Right lobe of liver (tissue), 6 donors: ENCODE results near the gene TMEM170B. TPM values are rescaled to one million over a fixed set of nuclear protein-coding genes. Genes with fewer than 3 reads are reported as not detected.

Experiments
- ATAC-seq, 4 donors: fragments of 200-7000 bp; cut with Tn5 transposase; one replicate each; pipeline ENCODE4 v1.9.1; 2020; ENCODE audit warnings: mild to moderate bottlenecking in 4 of 4, moderate library complexity in 4 of 4
- DNase-seq, 3 donors: peaks; one replicate each; pipeline ENCODE4 v3.0.0-alpha.2; 2020
- H3K27ac ChIP-seq, 3 donors: fragments of 200-600 bp; one replicate each; pipeline ENCODE4 v1.8.0; 2022
- H3K27me3 ChIP-seq, 2 donors: fragments of 200-600 bp; one replicate each; pipeline ENCODE4 v1.8.0; 2022
- H3K36me3 ChIP-seq, 4 donors: fragments of 200-600 bp; sonication (generic) in 1 of 4; one replicate each; pipeline versions ENCODE4 v1.5.1 to v1.8.0; 2017 to 2022; ENCODE audit warnings: control low read depth in 1 of 4
- H3K4me1 ChIP-seq, 4 donors: fragments of 200-600 bp; sonication (generic) in 1 of 4; one replicate each; pipeline versions ENCODE4 v1.5.1 to v1.8.0; 2017 to 2022; ENCODE audit warnings: control low read depth in 1 of 4
- H3K4me3 ChIP-seq, 3 donors: fragments of 200-600 bp; one replicate each; pipeline ENCODE4 v1.8.0; 2022
- H3K9me3 ChIP-seq, 4 donors: fragments of 200-600 bp; sonication (generic) in 1 of 4; one replicate each; pipeline versions ENCODE4 v1.5.1 to v1.8.0; 2017 to 2022; ENCODE audit warnings: control low read depth in 1 of 4
- POLR2A ChIP-seq: fragments of 450-650 bp; IDR thresholded peaks from one replicate; pipeline ENCODE4 v1.6.1; 2017; ENCODE audit warnings: antibody characterized with exemption, mild to moderate bottlenecking
- WGBS: methylation state at CpG from one replicate; pipeline ENCODE4 v1.1.6; 2018; ENCODE audit warnings: low coverage, low lambda C conversion rate; ENCODE audit not compliant: insufficient coverage; ENCODE audit errors: missing lambda C conversion rate; 5-methylcytosine and 5-hydroxymethylcytosine counted together
- intact Hi-C, 2 donors: fragments of 100-400 bp; cut with DNase I; formaldehyde crosslinking; loops; one replicate each; pipeline versions ENCODE4 v1.11.2 to v1.14.1; 2022
- total RNA-seq, 6 experiments: library from RNA; depleted of rRNA in 2 of 6; stranded (reverse); fragments of >200 nt in 2 of 6; fragmentation: NEBNext Ultra II Directional in 3 of 6; extraction: Animal tissue kit (Norgen Biotek cat#: 25700) in 3 of 6; gene quantifications; one replicate each; pipeline versions ENCODE4 v1.1.0 to v1.2.4, GENCODE V29; 2016 to 2023
- TF ChIP-seq, protein P1 (sequence below), 4 donors: fragments of 200-600 bp in 3 of 4; fragments of 450-650 bp in 1 of 4; IDR thresholded peaks; one replicate each; pipeline versions ENCODE4 v1.5.1 to v1.8.0; 2016 to 2022; ENCODE audit warnings: antibody characterized with exemption in 4 of 4, mild to moderate bottlenecking in 2 of 4
- donor health status: DM: no; HTN: yes; CAD: no.
- donor health status: DM: no; HTN: no; CAD: no.
- donor health status: DM: no; HTN: no; CAD: no.
- donor health status: DM: no; HTN: yes; CAD: no.
- donor health status: DM: no; HTN: yes; CAD: no.

TMEM170B gene
- total RNA-seq, 6 experiments from 2014 or later, result 3.6 to 6.7 (median 5.0) TPM

DNA sequence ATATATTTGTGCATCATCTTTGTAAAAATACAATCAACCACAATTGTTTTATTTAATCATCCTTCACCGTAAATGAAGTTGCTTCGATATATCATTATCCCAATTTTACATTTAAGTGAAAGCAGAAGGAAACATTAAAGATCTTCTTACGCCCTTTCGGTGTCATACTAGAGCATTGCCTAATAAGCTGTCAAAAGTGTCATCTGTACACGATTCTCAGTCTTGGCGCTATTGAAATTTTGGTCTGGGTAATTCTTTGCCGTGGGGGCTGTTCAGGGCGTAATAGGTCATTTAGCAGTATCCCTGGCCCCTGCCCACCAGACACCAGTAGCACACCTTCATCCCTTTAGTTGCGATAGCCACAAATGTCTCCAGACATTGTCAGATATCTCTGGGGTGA is 40.4 kb upstream of the TMEM170B start:
- intact Hi-C loops, result loop anchor here in 1 of 2 donors (5.0 kb wide), 1 partner anchor 355 kb away; no protein-coding TSS in a partner anchor
- ATAC-seq (no peak), DNase-seq (no peak)
- H3K4me3 ChIP-seq, result no peak overlapping the region
- peaks cover 0 to 4% (median 0%) of the 10 kb centered on the region in 4 donors for H3K4me1 ChIP-seq
- H3K27ac ChIP-seq, result no peak overlapping the region
- no peak for TF ChIP-seq POLR2A
- TF ChIP-seq, protein P1, sequence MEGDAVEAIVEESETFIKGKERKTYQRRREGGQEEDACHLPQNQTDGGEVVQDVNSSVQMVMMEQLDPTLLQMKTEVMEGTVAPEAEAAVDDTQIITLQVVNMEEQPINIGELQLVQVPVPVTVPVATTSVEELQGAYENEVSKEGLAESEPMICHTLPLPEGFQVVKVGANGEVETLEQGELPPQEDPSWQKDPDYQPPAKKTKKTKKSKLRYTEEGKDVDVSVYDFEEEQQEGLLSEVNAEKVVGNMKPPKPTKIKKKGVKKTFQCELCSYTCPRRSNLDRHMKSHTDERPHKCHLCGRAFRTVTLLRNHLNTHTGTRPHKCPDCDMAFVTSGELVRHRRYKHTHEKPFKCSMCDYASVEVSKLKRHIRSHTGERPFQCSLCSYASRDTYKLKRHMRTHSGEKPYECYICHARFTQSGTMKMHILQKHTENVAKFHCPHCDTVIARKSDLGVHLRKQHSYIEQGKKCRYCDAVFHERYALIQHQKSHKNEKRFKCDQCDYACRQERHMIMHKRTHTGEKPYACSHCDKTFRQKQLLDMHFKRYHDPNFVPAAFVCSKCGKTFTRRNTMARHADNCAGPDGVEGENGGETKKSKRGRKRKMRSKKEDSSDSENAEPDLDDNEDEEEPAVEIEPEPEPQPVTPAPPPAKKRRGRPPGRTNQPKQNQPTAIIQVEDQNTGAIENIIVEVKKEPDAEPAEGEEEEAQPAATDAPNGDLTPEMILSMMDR (IDR thresholded peaks at IDR 0.05), result no peak
- H3K9me3 ChIP-seq, result no peaks in the 10 kb centered on the region
- H3K36me3 ChIP-seq, result no peaks in the 10 kb centered on the region
- WGBS, result 67% methylated on average over 8 of the region's 9 CpGs
- H3K27me3 ChIP-seq, result no peaks in the 10 kb centered on the region

DNA sequence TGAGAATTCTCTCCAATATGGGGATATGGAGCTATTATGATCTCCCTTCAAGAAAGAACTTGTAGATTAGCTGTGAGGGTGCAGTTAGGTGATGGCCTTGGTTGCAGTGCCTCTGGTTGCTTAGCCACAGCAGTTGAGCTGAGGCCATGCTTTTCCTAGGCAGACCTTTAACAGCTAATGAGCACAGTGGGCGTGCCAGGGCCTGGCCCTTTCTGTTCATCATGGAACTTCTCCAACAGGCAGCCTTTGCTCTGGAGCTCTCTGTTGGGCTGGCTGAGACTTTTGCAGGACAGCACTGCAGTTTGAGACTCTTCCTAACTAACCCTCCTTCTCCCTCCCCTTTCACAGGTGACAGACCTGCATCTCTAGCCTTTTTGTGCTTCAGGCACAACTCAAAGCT is 39.7 kb upstream of the TMEM170B start:
- TF ChIP-seq, protein P1 (IDR thresholded peaks at IDR 0.05), result no peak
- TF ChIP-seq POLR2A, result no peak
- Histone ChIP-seq H3K9me3 (no peaks in the 10 kb centered on the region), H3K36me3 (no peaks in the 10 kb centered on the region), H3K4me3 (no peak overlapping the region), H3K4me1 (peaks cover 0 to 4% (median 0%) of the 10 kb centered on the region in 4 donors), H3K27ac (no peak overlapping the region), H3K27me3 (no peaks in the 10 kb centered on the region)
- no peak for ATAC-seq
- intact Hi-C loops, result loop anchor here in 1 of 2 donors (5.0 kb wide), 1 partner anchor 356 kb away; no protein-coding TSS in a partner anchor
- no peak for DNase-seq
- no CpG with 5 or more reads among the region's 1 CpG for WGBS

DNA sequence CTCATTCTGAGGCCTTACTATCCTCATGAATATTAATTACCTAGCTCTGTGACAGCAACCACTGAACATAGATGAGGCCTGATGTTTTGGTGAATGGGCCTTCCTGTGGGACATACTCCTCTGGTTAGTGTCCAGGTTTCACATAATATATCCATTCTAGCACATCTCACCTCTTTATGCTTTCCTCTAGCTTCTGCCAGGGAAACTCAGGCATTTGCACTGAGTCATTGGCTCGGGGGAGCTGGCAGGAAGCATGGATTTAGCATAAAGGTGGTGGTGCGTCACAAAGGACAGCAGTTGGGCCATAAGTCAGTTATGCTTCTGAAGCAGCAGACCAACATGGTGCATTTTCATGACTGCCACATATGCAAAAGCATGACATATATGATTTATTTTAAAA is 37.5 kb upstream of the TMEM170B start:
- no peak overlapping the region for H3K4me3 ChIP-seq
- H3K4me1 ChIP-seq, result peaks cover 0 to 4% (median 0%) of the 10 kb centered on the region in 4 donors
- TF ChIP-seq POLR2A, result no peak
- TF ChIP-seq, protein P1 (IDR thresholded peaks at IDR 0.05), result no peak
- no peaks in the 10 kb centered on the region for H3K27me3 ChIP-seq
- no peak overlapping the region for H3K27ac ChIP-seq
- H3K36me3 ChIP-seq, result no peaks in the 10 kb centered on the region
- ATAC-seq (no peak), DNase-seq (no peak)
- WGBS, result 86% methylated on average over 2 of the region's 2 CpGs
- intact Hi-C loops, result no loop called here
- no peaks in the 10 kb centered on the region for H3K9me3 ChIP-seq

DNA sequence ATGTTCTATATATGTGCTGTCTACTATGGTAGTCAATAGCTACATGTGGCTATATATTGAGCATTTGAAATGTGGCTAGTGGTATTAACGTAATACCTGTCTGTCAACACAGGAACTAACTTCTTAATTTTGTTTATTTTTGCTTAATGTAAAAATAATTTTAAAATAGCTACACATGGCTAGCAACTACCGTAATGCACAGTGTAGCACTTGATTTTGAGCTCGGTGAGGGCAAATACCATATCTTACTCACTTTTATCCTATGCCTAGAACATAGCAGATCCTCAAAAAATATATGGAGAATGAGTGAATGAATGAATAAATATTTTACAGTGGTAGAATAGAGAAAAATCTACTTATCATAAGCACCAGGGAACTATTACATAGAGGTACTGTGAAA is 28.1 kb upstream of the TMEM170B start:
- ATAC-seq (no peak), DNase-seq (no peak)
- Histone ChIP-seq H3K4me3 (no peak overlapping the region), H3K36me3 (no peaks in the 10 kb centered on the region), H3K4me1 (no peaks in the 10 kb centered on the region), H3K27me3 (no peaks in the 10 kb centered on the region), H3K9me3 (no peaks in the 10 kb centered on the region), H3K27ac (no peak overlapping the region)
- no peak for TF ChIP-seq POLR2A
- TF ChIP-seq, protein P1 (IDR thresholded peaks at IDR 0.05), result no peak
- WGBS, result 92% methylated on average over 3 of the region's 3 CpGs
- intact Hi-C loops, result no loop called here

DNA sequence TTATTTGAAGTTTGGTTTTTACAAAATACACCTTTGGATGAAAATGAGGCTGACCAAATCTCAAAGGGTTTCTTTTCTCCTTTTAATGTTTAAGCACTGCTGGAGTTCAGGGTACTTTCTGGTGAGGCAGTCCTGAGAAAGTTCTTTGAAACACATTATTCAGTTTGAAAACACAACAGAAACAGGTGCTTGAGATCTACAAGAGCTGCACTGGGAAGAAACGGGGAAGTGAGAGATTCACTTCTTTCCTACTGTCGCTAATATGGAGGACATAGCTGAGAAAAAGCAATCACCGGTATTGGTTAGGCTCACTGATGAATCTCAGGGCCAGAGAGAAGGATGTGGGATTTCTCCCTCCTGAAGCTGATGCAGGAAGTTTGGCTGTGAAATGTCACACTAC is 22.9 kb upstream of the TMEM170B start:
- no peak for DNase-seq
- no peaks in the 10 kb centered on the region for H3K36me3 ChIP-seq
- 42% methylated on average over 3 of the region's 3 CpGs for WGBS
- H3K27me3 ChIP-seq, result no peaks in the 10 kb centered on the region
- no peaks in the 10 kb centered on the region for H3K4me1 ChIP-seq
- intact Hi-C loops, result no loop called here
- ATAC-seq, result no peak
- TF ChIP-seq, protein P1 (IDR thresholded peaks at IDR 0.05), result no peak
- TF ChIP-seq POLR2A, result no peak
- peaks cover 0 to 3% (median 0%) of the 10 kb centered on the region in 4 donors for H3K9me3 ChIP-seq
- H3K27ac ChIP-seq, result no peak overlapping the region
- H3K4me3 ChIP-seq, result no peak overlapping the region
